Measurements from ENCODE around the gene TMEM43. TPM values are rescaled to one million over a fixed set of nuclear protein-coding genes. Genes with fewer than 3 reads are reported as not detected.

The TMEM43 gene
- total RNA-seq, 1 donor from 2014 or later = 79.5 TPM

DNA sequence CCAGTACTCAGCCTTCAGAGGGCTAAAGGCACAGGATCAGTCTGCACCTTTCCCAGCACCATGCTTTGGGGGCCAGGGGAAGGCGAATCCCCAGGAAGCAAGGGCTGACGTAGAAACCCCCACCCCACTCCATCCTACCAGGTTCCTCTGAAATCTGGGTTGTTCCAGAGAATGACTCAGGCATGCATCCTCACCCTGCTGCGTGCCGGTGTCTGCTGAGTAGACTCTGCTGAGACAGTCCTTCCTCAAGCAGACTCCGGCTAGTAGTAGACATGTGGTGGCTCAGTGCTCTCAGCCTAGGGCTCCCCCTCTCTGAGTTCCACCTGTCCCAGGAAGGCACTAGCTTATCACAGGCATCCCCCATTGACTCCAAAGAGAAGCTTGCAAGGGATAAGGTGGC lies 9.0 kb downstream of the TMEM43 start:
- TF ChIP-seq, protein P1, sequence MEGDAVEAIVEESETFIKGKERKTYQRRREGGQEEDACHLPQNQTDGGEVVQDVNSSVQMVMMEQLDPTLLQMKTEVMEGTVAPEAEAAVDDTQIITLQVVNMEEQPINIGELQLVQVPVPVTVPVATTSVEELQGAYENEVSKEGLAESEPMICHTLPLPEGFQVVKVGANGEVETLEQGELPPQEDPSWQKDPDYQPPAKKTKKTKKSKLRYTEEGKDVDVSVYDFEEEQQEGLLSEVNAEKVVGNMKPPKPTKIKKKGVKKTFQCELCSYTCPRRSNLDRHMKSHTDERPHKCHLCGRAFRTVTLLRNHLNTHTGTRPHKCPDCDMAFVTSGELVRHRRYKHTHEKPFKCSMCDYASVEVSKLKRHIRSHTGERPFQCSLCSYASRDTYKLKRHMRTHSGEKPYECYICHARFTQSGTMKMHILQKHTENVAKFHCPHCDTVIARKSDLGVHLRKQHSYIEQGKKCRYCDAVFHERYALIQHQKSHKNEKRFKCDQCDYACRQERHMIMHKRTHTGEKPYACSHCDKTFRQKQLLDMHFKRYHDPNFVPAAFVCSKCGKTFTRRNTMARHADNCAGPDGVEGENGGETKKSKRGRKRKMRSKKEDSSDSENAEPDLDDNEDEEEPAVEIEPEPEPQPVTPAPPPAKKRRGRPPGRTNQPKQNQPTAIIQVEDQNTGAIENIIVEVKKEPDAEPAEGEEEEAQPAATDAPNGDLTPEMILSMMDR (IDR thresholded peaks at IDR 0.05; ENCODE audit: insufficient read depth, low read length, poor library complexity, severe bottlenecking) = no peak
- no peaks in the 10 kb centered on the region for H3K27me3 ChIP-seq (ENCODE audit: control insufficient read depth, insufficient read depth, low read length)
- H3K4me3 ChIP-seq (ENCODE audit: low read depth, low read length) = no peak overlapping the region
- DNase-seq (ENCODE audit: low read depth) = no peak
- H3K36me3 ChIP-seq (ENCODE audit: control insufficient read depth, insufficient read depth, low read length) = peaks cover 2% of the 10 kb centered on the region

DNA sequence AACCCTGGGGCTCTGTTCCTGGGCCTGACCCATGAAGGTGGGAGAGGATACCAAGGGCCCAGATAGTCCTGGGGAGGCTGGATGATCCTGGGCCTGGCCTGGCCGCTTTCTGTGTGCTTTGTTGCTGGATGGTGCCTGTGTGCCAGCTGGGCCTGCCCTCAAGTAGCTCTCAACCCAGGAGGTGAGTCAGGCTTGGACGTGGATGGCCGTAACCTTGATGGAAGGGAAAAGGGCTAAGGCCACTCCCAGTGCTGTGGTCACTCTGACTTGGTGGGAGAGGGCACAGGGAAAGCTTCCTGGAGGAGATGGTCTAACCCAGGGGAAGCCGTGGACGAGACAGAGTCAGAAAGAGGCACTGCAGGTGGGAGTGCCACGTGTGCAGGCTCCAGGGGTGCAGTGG lies 9.4 kb downstream of the TMEM43 start:
- H3K36me3 ChIP-seq (ENCODE audit: control insufficient read depth, insufficient read depth, low read length) = peaks cover 2% of the 10 kb centered on the region
- H3K4me3 ChIP-seq (ENCODE audit: low read depth, low read length) = no peak overlapping the region
- no peaks in the 10 kb centered on the region for H3K27me3 ChIP-seq (ENCODE audit: control insufficient read depth, insufficient read depth, low read length)
- DNase-seq (ENCODE audit: low read depth) = no peak
- TF ChIP-seq, protein P1 (IDR thresholded peaks at IDR 0.05; ENCODE audit: insufficient read depth, low read length, poor library complexity, severe bottlenecking) = no peak

DNA sequence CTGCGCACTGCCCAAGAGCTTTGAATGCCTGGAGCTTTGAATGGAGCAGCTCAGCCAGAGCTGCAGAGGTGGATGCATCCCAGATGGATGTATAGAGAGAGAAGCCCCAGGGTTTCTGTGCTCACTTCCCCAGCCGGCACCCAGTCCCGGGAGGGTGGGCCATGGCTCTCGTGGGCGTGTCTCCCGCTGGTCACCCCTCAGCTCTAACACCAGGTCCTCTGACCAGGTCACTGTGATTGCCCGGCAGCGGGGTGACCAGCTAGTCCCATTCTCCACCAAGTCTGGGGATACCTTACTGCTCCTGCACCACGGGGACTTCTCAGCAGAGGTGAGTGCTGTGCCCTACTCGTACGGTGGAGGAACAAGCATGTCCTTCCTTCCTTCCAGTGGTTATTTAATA lies 10.7 kb downstream of the TMEM43 start:
- Histone ChIP-seq H3K4me3 (ENCODE audit: low read depth, low read length) (no peak overlapping the region), H3K36me3 (ENCODE audit: control insufficient read depth, insufficient read depth, low read length) (no peaks in the 10 kb centered on the region), H3K27me3 (ENCODE audit: control insufficient read depth, insufficient read depth, low read length) (no peaks in the 10 kb centered on the region)
- no peak for DNase-seq (ENCODE audit: low read depth)
- TF ChIP-seq, protein P1 (IDR thresholded peaks at IDR 0.05; ENCODE audit: insufficient read depth, low read length, poor library complexity, severe bottlenecking) = no peak

DNA sequence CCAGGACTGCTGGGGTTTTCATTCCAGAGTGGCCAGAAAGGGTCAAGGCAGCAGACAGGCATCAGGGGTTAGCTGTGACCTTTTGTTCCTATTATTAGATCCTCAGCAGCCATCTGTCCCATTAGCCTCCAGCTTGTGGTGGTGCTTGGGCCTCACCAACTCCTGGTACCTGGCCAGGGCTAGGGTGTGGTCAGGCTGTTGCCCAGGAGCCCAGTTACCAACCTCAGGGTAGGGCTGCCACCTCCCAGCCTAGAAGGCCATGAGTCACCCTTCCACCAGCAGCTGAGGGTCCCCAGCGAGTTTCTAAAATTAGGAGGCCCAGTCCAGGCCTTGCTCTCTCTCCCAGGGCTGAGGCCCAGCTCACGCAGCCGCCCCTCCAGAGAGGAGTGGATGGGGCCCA lies 12.2 kb downstream of the TMEM43 start:
- Histone ChIP-seq H3K27me3 (ENCODE audit: control insufficient read depth, insufficient read depth, low read length) (no peaks in the 10 kb centered on the region), H3K4me3 (ENCODE audit: low read depth, low read length) (no peak overlapping the region), H3K36me3 (ENCODE audit: control insufficient read depth, insufficient read depth, low read length) (peaks cover 2% of the 10 kb centered on the region)
- TF ChIP-seq, protein P1 (IDR thresholded peaks at IDR 0.05; ENCODE audit: insufficient read depth, low read length, poor library complexity, severe bottlenecking) = no peak
- no peak for DNase-seq (ENCODE audit: low read depth)

DNA sequence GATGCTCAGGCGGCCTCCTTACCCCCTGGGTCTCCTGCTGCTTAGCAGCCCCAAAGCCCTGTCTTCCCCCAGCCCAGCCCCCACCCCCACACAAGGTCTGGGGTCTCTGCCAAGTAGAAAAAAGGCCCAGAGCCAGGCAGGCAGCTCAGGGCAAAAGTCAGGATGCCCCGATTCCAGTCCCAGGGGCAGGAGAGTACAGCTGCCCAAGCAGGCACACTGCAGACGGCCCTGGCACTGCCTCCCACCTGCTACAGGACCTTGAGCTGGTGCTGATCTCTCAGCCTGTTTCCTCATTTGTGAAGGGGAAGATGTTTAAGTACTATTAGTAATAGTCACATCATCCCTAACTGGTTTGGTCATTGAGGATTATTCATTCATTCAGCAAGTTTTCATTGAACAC lies 12.6 kb downstream of the TMEM43 start:
- Histone ChIP-seq H3K4me3 (ENCODE audit: low read depth, low read length) (no peak overlapping the region), H3K27me3 (ENCODE audit: control insufficient read depth, insufficient read depth, low read length) (no peaks in the 10 kb centered on the region), H3K36me3 (ENCODE audit: control insufficient read depth, insufficient read depth, low read length) (peaks cover 2% of the 10 kb centered on the region)
- no peak for DNase-seq (ENCODE audit: low read depth)
- TF ChIP-seq, protein P1 (IDR thresholded peaks at IDR 0.05; ENCODE audit: insufficient read depth, low read length, poor library complexity, severe bottlenecking) = no peak

DNA sequence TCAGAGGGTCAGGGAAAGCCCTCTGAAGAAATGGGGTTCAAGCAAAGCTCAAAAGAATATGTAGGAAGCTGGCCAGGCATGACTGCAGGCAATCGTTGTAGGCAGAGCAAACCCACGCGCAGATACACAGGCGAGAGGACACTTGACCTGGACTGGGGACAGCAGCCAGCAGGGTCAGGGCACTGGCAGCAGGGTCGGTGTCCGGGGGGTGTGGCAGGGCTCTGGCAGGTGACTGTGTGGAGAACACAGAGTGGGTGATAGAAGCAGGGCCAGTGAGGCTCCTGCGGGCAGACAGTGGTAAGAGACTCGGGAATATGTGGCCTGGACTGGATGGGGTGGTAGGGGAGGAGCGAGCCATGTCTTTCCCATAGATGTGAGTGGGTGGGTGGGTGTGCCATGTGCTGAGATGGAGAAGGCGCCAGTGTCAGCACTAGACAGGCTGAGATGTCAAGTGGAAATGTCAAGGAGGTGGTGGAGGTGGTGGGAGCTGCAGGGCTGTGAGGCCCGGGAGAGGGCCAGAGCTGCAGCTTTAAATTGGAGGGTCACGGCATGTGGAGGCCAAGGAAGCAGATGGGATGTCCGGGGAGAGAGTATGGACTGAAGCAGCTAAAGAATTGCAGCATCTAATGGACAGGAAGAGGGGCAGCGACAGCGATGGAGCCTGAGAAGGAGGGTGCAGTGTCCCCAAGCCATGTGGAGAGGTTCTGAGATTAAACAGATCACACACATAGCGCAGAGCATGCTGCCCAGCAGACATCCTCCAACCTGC lies 13.4 kb downstream of the TMEM43 start:
- Histone ChIP-seq H3K4me3 (ENCODE audit: low read depth, low read length) (no peak overlapping the region), H3K36me3 (ENCODE audit: control insufficient read depth, insufficient read depth, low read length) (peaks cover 2% of the 10 kb centered on the region), H3K27me3 (ENCODE audit: control insufficient read depth, insufficient read depth, low read length) (no peaks in the 10 kb centered on the region)
- no peak for DNase-seq (ENCODE audit: low read depth)
- TF ChIP-seq, protein P1 (IDR thresholded peaks at IDR 0.05; ENCODE audit: insufficient read depth, low read length, poor library complexity, severe bottlenecking) = no peak

Data from kidney epithelial cell (primary cell).